Neuronal stem cell (in vitro differentiated cells): ENCODE measurements around the gene ECSCR. TPM values are rescaled to one million over a fixed set of nuclear protein-coding genes. Genes with fewer than 3 reads are reported as not detected.

Experiments
- DNase-seq: peaks from one replicate; pipeline ENCODE4 v3.0.0-alpha.2; 2013; ENCODE audit warnings: low spot score
- H2AFZ ChIP-seq: one replicate; pipeline ENCODE4 v1.6.1; 2013; ENCODE audit warnings: mild to moderate bottlenecking, low read length, inconsistent platforms
- H2AK5ac ChIP-seq: 2 replicates; pipeline ENCODE4 v1.6.1; 2013; ENCODE audit warnings: low read depth, mild to moderate bottlenecking, inconsistent platforms, low read length, moderate library complexity, mixed read lengths
- H2BK120ac ChIP-seq: 2 replicates; pipeline ENCODE4 v1.6.1; 2013; ENCODE audit warnings: low read depth, mild to moderate bottlenecking, inconsistent platforms, low read length, moderate library complexity, mixed read lengths
- H2BK12ac ChIP-seq: one replicate; pipeline ENCODE4 v1.6.1; 2013; ENCODE audit warnings: low read length, inconsistent platforms
- H2BK15ac ChIP-seq: 2 replicates; pipeline ENCODE4 v1.6.1; 2013; ENCODE audit warnings: mild to moderate bottlenecking, low read length, inconsistent platforms, mixed read lengths
- H2BK5ac ChIP-seq: one replicate; pipeline ENCODE4 v1.6.1; 2013; ENCODE audit warnings: inconsistent platforms, mild to moderate bottlenecking, low read length, moderate library complexity
- H3K14ac ChIP-seq: one replicate; pipeline ENCODE4 v1.6.1; 2013; ENCODE audit warnings: low read length, inconsistent platforms
- H3K18ac ChIP-seq: 2 replicates; pipeline ENCODE4 v1.6.1; 2013; ENCODE audit warnings: low read length, inconsistent platforms
- H3K23ac ChIP-seq: 2 replicates; pipeline ENCODE4 v1.6.1; 2013; ENCODE audit warnings: low read depth, mild to moderate bottlenecking, mixed read lengths, low read length, inconsistent platforms; ENCODE audit not compliant: poor library complexity
- H3K27ac ChIP-seq: replicated peaks from 3 replicates; pipeline ENCODE4 v1.5.1; 2013; ENCODE audit warnings: low read length, inconsistent platforms
- H3K27me3 ChIP-seq, 3 experiments: 2 replicates each; pipeline ENCODE4 v1.6.1; 2013; ENCODE audit warnings: low read length in 3 of 3, mild to moderate bottlenecking in 2 of 3, inconsistent platforms in 1 of 3, low read depth in 1 of 3, mixed read lengths in 1 of 3, moderate library complexity in 1 of 3; ENCODE audit not compliant: control insufficient read depth in 3 of 3, insufficient read depth in 3 of 3
- H3K36me3 ChIP-seq, 2 donors: replicated peaks in 1 of 2; 2 replicates each; pipeline ENCODE4 v1.6.1; 2013; ENCODE audit warnings: low read length in 2 of 2; ENCODE audit not compliant: control insufficient read depth in 2 of 2, insufficient read depth in 2 of 2
- H3K4ac ChIP-seq: 2 replicates; pipeline ENCODE4 v1.6.1; 2013; ENCODE audit warnings: inconsistent platforms, mild to moderate bottlenecking, low read length, moderate library complexity
- H3K4me1 ChIP-seq, 2 donors: 1 replicate in 1 of 2; 2 replicates in 1 of 2; pipeline ENCODE4 v1.6.1; 2013; ENCODE audit warnings: low read length in 2 of 2, low read depth in 1 of 2; ENCODE audit not compliant: control insufficient read depth in 2 of 2, insufficient read depth in 1 of 2
- H3K4me2 ChIP-seq: one replicate; pipeline ENCODE4 v1.6.1; 2013; ENCODE audit warnings: mild to moderate bottlenecking, low read length, inconsistent platforms; ENCODE audit not compliant: insufficient read depth, poor library complexity, severe bottlenecking
- H3K4me3 ChIP-seq, 2 donors: 2 replicates each; pipeline ENCODE4 v1.5.1; 2013; ENCODE audit warnings: low read length in 2 of 2, mild to moderate bottlenecking in 2 of 2, inconsistent platforms in 1 of 2, moderate library complexity in 1 of 2
- H3K79me1 ChIP-seq: one replicate; pipeline ENCODE4 v1.6.1; 2013; ENCODE audit warnings: low read depth, mild to moderate bottlenecking, inconsistent platforms, low read length, moderate library complexity
- H3K9ac ChIP-seq: one replicate; pipeline ENCODE4 v1.6.1; 2013; ENCODE audit warnings: mild to moderate bottlenecking, low read depth, low read length, inconsistent platforms; ENCODE audit not compliant: poor library complexity
- H3K9me3 ChIP-seq, 2 donors: replicated peaks in 1 of 2; 2 replicates each; pipeline versions ENCODE3 to v1.6.1; 2013; ENCODE audit warnings: low read length in 2 of 2, mild to moderate bottlenecking in 2 of 2, inconsistent platforms in 1 of 2, low read depth in 1 of 2, mixed read lengths in 1 of 2, moderate library complexity in 1 of 2; ENCODE audit not compliant: control insufficient read depth in 2 of 2, insufficient read depth in 1 of 2
- H4K8ac ChIP-seq: one replicate; pipeline ENCODE4 v1.6.1; 2013; ENCODE audit warnings: low read depth, mild to moderate bottlenecking, inconsistent platforms, low read length, moderate library complexity
- H4K91ac ChIP-seq: one replicate; pipeline ENCODE4 v1.6.1; 2013; ENCODE audit warnings: low read length, low read depth, mild to moderate bottlenecking, inconsistent platforms; ENCODE audit not compliant: poor library complexity
- WGBS, 2 donors: extraction: QIAGEN DNeasy Blood & Tissue Kit; methylation state at CpG; one replicate each; pipeline ENCODE4 v1.1.7; 2013; ENCODE audit warnings: missing lambda C conversion rate in 2 of 2, mixed read lengths in 1 of 2; ENCODE audit not compliant: insufficient read length in 2 of 2, insufficient replicate concordance in 1 of 2; ENCODE audit errors: extremely low coverage in 2 of 2; 5-methylcytosine and 5-hydroxymethylcytosine counted together
- small RNA-seq: library from polyadenylated mRNA; stranded (forward); fragments of <200 nt; extraction: miRNeasy Mini kit (QIAGEN cat#:217004); gene quantifications from one replicate; pipeline ENCODE3, GENCODE V24; 2013; ENCODE audit not compliant: insufficient read depth

The ECSCR gene

DNA sequence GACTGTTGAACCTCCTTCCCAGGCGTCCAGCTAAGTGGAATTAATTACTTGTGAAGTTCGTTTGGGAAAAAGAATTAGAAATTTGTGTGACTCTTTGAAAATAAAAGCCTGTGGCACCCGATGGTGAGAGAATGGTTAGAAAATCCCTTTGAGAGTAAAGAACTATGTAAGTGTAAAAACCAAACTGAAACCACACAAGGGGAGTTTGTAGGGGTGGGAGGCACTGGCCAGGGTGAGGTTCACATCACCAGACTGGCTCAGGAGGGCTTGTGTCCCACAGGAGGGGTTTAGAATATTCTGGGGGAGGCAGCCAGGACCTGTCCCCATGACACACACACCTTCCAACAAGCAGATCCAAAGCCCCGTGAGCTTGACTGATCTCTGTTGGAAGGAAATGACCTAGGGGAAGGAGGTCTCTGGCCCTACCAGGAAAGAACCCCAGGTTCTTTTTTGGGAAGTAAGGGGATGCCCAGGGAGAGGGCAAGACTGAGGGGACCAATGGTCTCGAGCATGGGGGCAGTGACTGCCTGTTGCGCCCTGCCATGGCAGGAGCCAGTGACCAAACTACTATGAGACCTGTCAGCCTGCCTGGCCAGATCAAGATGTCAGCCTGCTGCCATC, 62.9 kb downstream of the ECSCR start:
- Histone ChIP-seq H2BK5ac (no peak overlapping the region), H4K8ac (no peak overlapping the region), H3K4me1 (peaks cover 4 to 6% of the 10 kb centered on the region in 2 donors), H3K9me3 (no peaks in the 10 kb centered on the region), H3K23ac (no peak overlapping the region), H3K4ac (no peak overlapping the region), H2AFZ (no peak overlapping the region), H3K14ac (no peak overlapping the region), H4K91ac (no peak overlapping the region), H3K9ac (no peak overlapping the region), H2AK5ac (no peak overlapping the region), H2BK120ac (no peak overlapping the region), H3K27me3 (peaks cover 5 to 13% (median 12%) of the 10 kb centered on the region in 3 experiments), H2BK12ac (no peak overlapping the region), H3K27ac (no peak overlapping the region), H3K36me3 (peaks cover 3 to 18% of the 10 kb centered on the region in 2 donors), H3K4me2 (no peak overlapping the region), H3K4me3 (no peak overlapping the region), H2BK15ac (no peak overlapping the region), H3K79me1 (no peaks in the 10 kb centered on the region), H3K18ac (no peak overlapping the region)
- no peak for DNase-seq
- WGBS, 2 donors: no CpG with 5 or more reads among the region's 6 CpGs

Small RNA genes lying within 50 kb of the gene (small RNA-seq; reads per million reads assigned to genes)
- gene RNU5B-4P: not detected
